GM21529 (cell line): ENCODE results near the gene SMC3.
A peak's percentile ranks its signal among the peaks of the same experiment; 100 is the strongest.

Source experiments
- ATAC-seq: cut with Tn5 transposase; IDR thresholded peaks from one replicate; pipeline ENCODE4 v1.9.1; 2021; ENCODE audit not compliant: unreplicated experiment

Gene SMC3

GRCh38 chr10:110544958-110545537 lies 22.4 kb upstream of the SMC3 start:
- no peak for ATAC-seq

- ATAC-seq = no peak
These were observed 21.4 kb upstream of the SMC3 start for GRCh38 chr10:110546077-110546476.

GRCh38 chr10:110546499-110547110 lies 20.9 kb upstream of the SMC3 start:
- ATAC-seq = no peak

- ATAC-seq = peak; percentile 65
These were observed 20.2 kb upstream of the SMC3 start for GRCh38 chr10:110547139-110547761.

- no peak for ATAC-seq
These were observed 19.5 kb upstream of the SMC3 start for GRCh38 chr10:110548002-110548401.

GRCh38 chr10:110549211-110549610 lies 18.3 kb upstream of the SMC3 start:
- no peak for ATAC-seq

GRCh38 chr10:110553905-110554304 lies 13.6 kb upstream of the SMC3 start:
- no peak for ATAC-seq

- no peak for ATAC-seq
These were observed 11.2 kb upstream of the SMC3 start for GRCh38 chr10:110556296-110556695.

GRCh38 chr10:110556969-110557601 lies 10.4 kb upstream of the SMC3 start:
- ATAC-seq = peak; percentile 88

- ATAC-seq = no peak
These were observed 9.5 kb upstream of the SMC3 start for GRCh38 chr10:110558041-110558440.

GRCh38 chr10:110560012-110560411 lies 7.5 kb upstream of the SMC3 start:
- ATAC-seq = no peak

GRCh38 chr10:110561292-110561691 lies 6.2 kb upstream of the SMC3 start:
- no peak for ATAC-seq

GRCh38 chr10:110562348-110562747 lies 5.1 kb upstream of the SMC3 start:
- no peak for ATAC-seq

GRCh38 chr10:110563132-110563531 lies 4.4 kb upstream of the SMC3 start:
- no peak for ATAC-seq

GRCh38 chr10:110566472-110567200 lies 859 bp upstream of the SMC3 start:
- no peak for ATAC-seq

- peak; percentile 31 for ATAC-seq
These were observed 700 bp downstream of the SMC3 start for GRCh38 chr10:110568055-110568735.

GRCh38 chr10:110569122-110569521 lies 1.6 kb downstream of the SMC3 start:
- ATAC-seq = no peak

- ATAC-seq = no peak
These were observed 2.2 kb downstream of the SMC3 start for GRCh38 chr10:110569736-110570135.

- ATAC-seq = no peak
These were observed 3.7 kb downstream of the SMC3 start for GRCh38 chr10:110571093-110571743.

GRCh38 chr10:110572862-110573261 lies 5.4 kb downstream of the SMC3 start:
- ATAC-seq = no peak
